Right lobe of liver (tissue), 6 donors: Measurements from ENCODE around the gene SPOCD1. TPM values are rescaled to one million over a fixed set of nuclear protein-coding genes. Genes with fewer than 3 reads are reported as not detected.

Experiments used
- ATAC-seq, 4 donors: fragments of 200-7000 bp; cut with Tn5 transposase; one replicate each; pipeline ENCODE4 v1.9.1; 2020; ENCODE audit warnings: mild to moderate bottlenecking in 4 of 4, moderate library complexity in 4 of 4
- DNase-seq, 3 donors: peaks; one replicate each; pipeline ENCODE4 v3.0.0-alpha.2; 2020
- H3K27ac ChIP-seq, 3 donors: fragments of 200-600 bp; one replicate each; pipeline ENCODE4 v1.8.0; 2022
- H3K27me3 ChIP-seq, 2 donors: fragments of 200-600 bp; one replicate each; pipeline ENCODE4 v1.8.0; 2022
- H3K36me3 ChIP-seq, 4 donors: fragments of 200-600 bp; sonication (generic) in 1 of 4; one replicate each; pipeline versions ENCODE4 v1.5.1 to v1.8.0; 2017 to 2022; ENCODE audit warnings: control low read depth in 1 of 4
- H3K4me1 ChIP-seq, 4 donors: fragments of 200-600 bp; sonication (generic) in 1 of 4; one replicate each; pipeline versions ENCODE4 v1.5.1 to v1.8.0; 2017 to 2022; ENCODE audit warnings: control low read depth in 1 of 4
- H3K4me3 ChIP-seq, 3 donors: fragments of 200-600 bp; one replicate each; pipeline ENCODE4 v1.8.0; 2022
- H3K9me3 ChIP-seq, 4 donors: fragments of 200-600 bp; sonication (generic) in 1 of 4; one replicate each; pipeline versions ENCODE4 v1.5.1 to v1.8.0; 2017 to 2022; ENCODE audit warnings: control low read depth in 1 of 4
- CTCF ChIP-seq, 4 donors: fragments of 200-600 bp in 3 of 4; fragments of 450-650 bp in 1 of 4; IDR thresholded peaks; one replicate each; pipeline versions ENCODE4 v1.5.1 to v1.8.0; 2016 to 2022; ENCODE audit warnings: antibody characterized with exemption in 4 of 4, mild to moderate bottlenecking in 2 of 4
- POLR2A ChIP-seq: fragments of 450-650 bp; IDR thresholded peaks from one replicate; pipeline ENCODE4 v1.6.1; 2017; ENCODE audit warnings: antibody characterized with exemption, mild to moderate bottlenecking
- WGBS: methylation state at CpG from one replicate; pipeline ENCODE4 v1.1.6; 2018; ENCODE audit warnings: low coverage, low lambda C conversion rate; ENCODE audit not compliant: insufficient coverage; ENCODE audit errors: missing lambda C conversion rate; 5-methylcytosine and 5-hydroxymethylcytosine counted together
- intact Hi-C, 2 donors: fragments of 100-400 bp; cut with DNase I; formaldehyde crosslinking; loops; one replicate each; pipeline versions ENCODE4 v1.11.2 to v1.14.1; 2022
- total RNA-seq, 6 experiments: library from RNA; depleted of rRNA in 2 of 6; stranded (reverse); fragments of >200 nt in 2 of 6; fragmentation: NEBNext Ultra II Directional in 3 of 6; extraction: Animal tissue kit (Norgen Biotek cat#: 25700) in 3 of 6; gene quantifications; one replicate each; pipeline versions ENCODE4 v1.1.0 to v1.2.4, GENCODE V29; 2016 to 2023
- donor health status: DM: no; HTN: yes; CAD: no.
- donor health status: DM: no; HTN: no; CAD: no.
- donor health status: DM: no; HTN: no; CAD: no.
- donor health status: DM: no; HTN: yes; CAD: no.
- donor health status: DM: no; HTN: yes; CAD: no.

Gene SPOCD1
- total RNA-seq, 6 experiments from 2014 or later = 0.15 to 0.74 (median 0.36) TPM; not detected in 2

- Histone ChIP-seq H3K4me1 (no peaks in the 10 kb centered on the region), H3K36me3 (no peaks in the 10 kb centered on the region), H3K27me3 (no peaks in the 10 kb centered on the region), H3K27ac (no peak overlapping the region), H3K9me3 (no peaks in the 10 kb centered on the region), H3K4me3 (no peak overlapping the region)
- intact Hi-C loops = no loop called here
- peak in 1 of 4 donors; percentile 19 for TF ChIP-seq CTCF (IDR thresholded peaks at IDR 0.05)
- no peak for TF ChIP-seq POLR2A
- WGBS = 51% methylated on average over 4 of the region's 6 CpGs
- DNase-seq (no peak), ATAC-seq (peak in 1 of 4 donors; percentile 39)
Measured at GRCh38 chr1:31834501-31834900, 18.7 kb upstream of the SPOCD1 start.

GRCh38 chr1:31831397-31832378 is 15.9 kb upstream of the SPOCD1 start:
- TF ChIP-seq CTCF (IDR thresholded peaks at IDR 0.05) (no peak), POLR2A (no peak)
- 48% methylated on average over 6 of the region's 9 CpGs for WGBS
- no peaks in the 10 kb centered on the region for H3K4me1 ChIP-seq
- H3K4me3 ChIP-seq = no peak overlapping the region
- no peaks in the 10 kb centered on the region for H3K36me3 ChIP-seq
- intact Hi-C loops = no loop called here
- no peaks in the 10 kb centered on the region for H3K9me3 ChIP-seq
- no peak for DNase-seq
- no peak overlapping the region for H3K27ac ChIP-seq
- no peaks in the 10 kb centered on the region for H3K27me3 ChIP-seq
- ATAC-seq = no peak

DNA sequence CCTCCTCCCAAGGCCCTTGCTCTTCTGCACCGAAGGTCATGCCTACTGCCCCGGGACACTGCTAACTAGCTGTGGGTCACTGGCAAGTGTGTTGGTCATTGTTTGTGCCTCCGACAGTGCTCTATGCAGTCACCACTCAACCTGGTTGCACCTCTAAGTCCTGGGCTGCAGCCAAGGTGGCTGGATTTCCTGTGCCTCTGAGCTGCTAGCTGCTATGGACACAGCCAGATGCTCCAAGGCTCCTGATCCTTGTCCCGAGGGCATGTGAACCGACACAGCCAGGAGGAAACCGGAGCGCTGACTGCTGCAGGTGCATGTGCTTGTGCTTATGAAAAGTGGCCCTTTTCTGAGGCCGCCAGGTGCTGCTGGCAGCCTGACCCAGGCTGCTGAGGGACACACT is 14.7 kb upstream of the SPOCD1 start:
- WGBS = no CpG with 5 or more reads among the region's 8 CpGs
- DNase-seq (no peak), ATAC-seq (peak in 1 of 4 donors; percentile 8)
- Histone ChIP-seq H3K4me1 (no peaks in the 10 kb centered on the region), H3K9me3 (no peaks in the 10 kb centered on the region), H3K27me3 (no peaks in the 10 kb centered on the region), H3K36me3 (no peaks in the 10 kb centered on the region), H3K4me3 (no peak overlapping the region), H3K27ac (no peak overlapping the region)
- TF ChIP-seq CTCF (IDR thresholded peaks at IDR 0.05) (no peak), POLR2A (no peak)
- intact Hi-C loops = no loop called here

GRCh38 chr1:31830065-31830464 is 14.2 kb upstream of the SPOCD1 start:
- H3K36me3 ChIP-seq = no peaks in the 10 kb centered on the region
- TF ChIP-seq POLR2A (no peak), CTCF (IDR thresholded peaks at IDR 0.05) (no peak)
- no peak for DNase-seq
- H3K9me3 ChIP-seq = no peaks in the 10 kb centered on the region
- no peaks in the 10 kb centered on the region for H3K4me1 ChIP-seq
- ATAC-seq = peak in 1 of 4 donors; percentile 8
- H3K4me3 ChIP-seq = no peak overlapping the region
- H3K27ac ChIP-seq = no peak overlapping the region
- H3K27me3 ChIP-seq = no peaks in the 10 kb centered on the region
- WGBS = 100% methylated on average over 2 of the region's 10 CpGs
- intact Hi-C loops = no loop called here
